Sciatic nerve (tissue), 2 donors: ENCODE data around the gene CFAP70. TPM values are rescaled to one million over a fixed set of nuclear protein-coding genes. Genes with fewer than 3 reads are reported as not detected.
"Not testable (repeated sequence)": the region's sequence is repeated elsewhere in the genome, so short reads cannot be mapped to it uniquely, and the experiment has no call there.

Experiments used
- ATAC-seq: fragments of 200-7000 bp; cut with Tn5 transposase; one replicate; pipeline ENCODE4 v1.9.1; 2020; ENCODE audit warnings: mild to moderate bottlenecking, moderate library complexity
- DNase-seq: peaks from one replicate; pipeline ENCODE4 v3.0.0-alpha.2; 2020; ENCODE audit warnings: low spot score
- intact Hi-C: fragments of 100-400 bp; cut with DNase I; formaldehyde crosslinking; loops from one replicate; pipeline ENCODE4 v1.14.2; 2022
- total RNA-seq: library from RNA; stranded (reverse); fragmentation: NEBNext Ultra II Directional; extraction: Animal tissue kit (Norgen Biotek cat#: 25700); gene quantifications from one replicate; pipeline ENCODE4 v1.2.1, GENCODE V29; 2021
- donor health status: DM: no; HTN: no; CAD: no.
- donor health status: DM: no; HTN: no; CAD: no.

The CFAP70 gene
- total RNA-seq, 1 donor from 2014 or later: 6.6 TPM

- DNase-seq: no peak
- intact Hi-C loops: no loop called here
- no peak for ATAC-seq
Observed at GRCh38 chr10:73262880-73263555, 95.6 kb downstream of the CFAP70 start.

- no peak for ATAC-seq
- intact Hi-C loops: no loop called here
- no peak for DNase-seq
Observed at GRCh38 chr10:73262105-73262730, 96.4 kb downstream of the CFAP70 start.

- intact Hi-C loops: no loop called here
- ATAC-seq (no peak), DNase-seq (no peak)
Observed at GRCh38 chr10:73261362-73261995, 97.2 kb downstream of the CFAP70 start.

GRCh38 chr10:73258612-73259011 is 100.1 kb downstream of the CFAP70 start:
- ATAC-seq, DNase-seq, intact Hi-C loops: not testable (repeated sequence)

- intact Hi-C loops: no loop called here
- ATAC-seq (no peak), DNase-seq (no peak)
Observed at GRCh38 chr10:73253225-73253555, 105.5 kb downstream of the CFAP70 start.

GRCh38 chr10:73252445-73253224 is 106.0 kb downstream of the CFAP70 start, which contains the start of gene MRPS16:
TSS of gene MRPS16 (minus strand) at chr10:73252644. CDS start at chr10:73252482, 162 bp downstream.
- peak; percentile 94 for DNase-seq
- intact Hi-C loops: no loop called here
- ATAC-seq: peak; percentile 100

GRCh38 chr10:73251683-73252444 is 106.8 kb downstream of the CFAP70 start:
- ATAC-seq (no peak), DNase-seq (no peak)
- intact Hi-C loops: no loop called here

GRCh38 chr10:73248259-73248724 is 110.4 kb downstream of the CFAP70 start:
- intact Hi-C loops: no loop called here
- ATAC-seq (no peak), DNase-seq (no peak)

GRCh38 chr10:73247509-73248258 is 111.0 kb downstream of the CFAP70 start:
- ATAC-seq (no peak), DNase-seq (no peak)
- intact Hi-C loops: no loop called here

- intact Hi-C loops: no loop called here
- ATAC-seq: peak; percentile 98
- peak; percentile 98 for DNase-seq
Observed at GRCh38 chr10:73246646-73247508, 111.8 kb downstream of the CFAP70 start, which contains the start of gene DNAJC9. TSS of gene DNAJC9 (minus strand) at chr10:73247255. CDS start at chr10:73247189, 66 bp downstream.

GRCh38 chr10:73246322-73246645 is 112.4 kb downstream of the CFAP70 start:
- ATAC-seq (no peak), DNase-seq (no peak)
- intact Hi-C loops: no loop called here

- DNase-seq (no peak), ATAC-seq (no peak)
- intact Hi-C loops: no loop called here
Observed at GRCh38 chr10:73244866-73245477, 113.7 kb downstream of the CFAP70 start.

GRCh38 chr10:73239908-73240307 is 118.8 kb downstream of the CFAP70 start:
- no peak for ATAC-seq
- intact Hi-C loops: no loop called here

GRCh38 chr10:73238990-73239566 is 119.6 kb downstream of the CFAP70 start:
- DNase-seq: no peak
- ATAC-seq: no peak
- intact Hi-C loops: no loop called here

More at GRCh38 chr10:73239908-73240307, 118.8 kb downstream of the CFAP70 start:
- no peak for DNase-seq

GRCh38 chr10:73234695-73235094 is 124.0 kb downstream of the CFAP70 start:
- DNase-seq (no peak), ATAC-seq (no peak)
- intact Hi-C loops: no loop called here

- ATAC-seq (no peak), DNase-seq (no peak)
- intact Hi-C loops: no loop called here
Observed at GRCh38 chr10:73233883-73234282, 124.8 kb downstream of the CFAP70 start.
